GM12872 (cell line): ENCODE data around the gene RUFY3.

ENCODE experiments used
- CTCF ChIP-seq: IDR thresholded peaks from 3 replicates; pipeline ENCODE4 v1.5.1; 2011; ENCODE audit warnings: low read depth, mild to moderate bottlenecking, low read length, moderate library complexity; ENCODE audit not compliant: insufficient read depth

The RUFY3 gene

GRCh38 chr4:70704931-70705182, 16.9 kb upstream of the RUFY3 start:
- no peak for TF ChIP-seq CTCF

GRCh38 chr4:70705183-70706043, 16.4 kb upstream of the RUFY3 start:
- TF ChIP-seq CTCF: no peak

- no peak for TF ChIP-seq CTCF
These were observed 15.7 kb upstream of the RUFY3 start for GRCh38 chr4:70706044-70706461.

- TF ChIP-seq CTCF: no peak
These were observed 15.2 kb upstream of the RUFY3 start for GRCh38 chr4:70706516-70706915.

GRCh38 chr4:70709611-70710205, 12.1 kb upstream of the RUFY3 start:
- no peak for TF ChIP-seq CTCF

- no peak for TF ChIP-seq CTCF
These were observed 10.2 kb upstream of the RUFY3 start for GRCh38 chr4:70711599-70711998.

GRCh38 chr4:70712150-70712549, 9.6 kb upstream of the RUFY3 start:
- no peak for TF ChIP-seq CTCF
